HCT116 (cell line): ENCODE data around the gene KRTAP1-3. TPM values are rescaled to one million over a fixed set of nuclear protein-coding genes. Genes with fewer than 3 reads are reported as not detected.

Source experiments
- ATAC-seq: fragments of 200-7000 bp; cut with Tn5 transposase; 2 replicates; pipeline ENCODE4 v1.9.1; 2020; ENCODE audit warnings: mild to moderate bottlenecking, moderate library complexity
- BruUV-seq: library from RNA; stranded (reverse); fragments of 400-500 nt; replicated peaks from 2 replicates; lab custom pipeline; 2021; lab: Mats Ljungman, UMichigan
- CTCF ChIA-PET: fragments of 300-600 bp; sonication (Branson Sonifier 250); formaldehyde crosslinking; loops from one replicate; lab custom pipeline; 2021; ENCODE audit warnings: antibody characterized with exemption; lab: Charles Lee
- POLR2A ChIA-PET: fragments of 300-600, 350-600 bp; sonication (Branson Sonifier 250); formaldehyde crosslinking; loops from one replicate; lab custom pipeline; 2021; ENCODE audit warnings: antibody characterized with exemption; lab: Charles Lee
- RAD21 ChIA-PET, 2 experiments: fragments of 300-600 bp; sonication (Branson Sonifier 250); formaldehyde crosslinking; loops; one replicate each; lab custom pipeline; 2023; ENCODE audit warnings: low total read pairs in 2 of 2; ENCODE audit not compliant: uncharacterized antibody in 2 of 2, unreplicated experiment in 2 of 2, low non-redundant PET in 1 of 2; lab: Charles Lee
- DNase-seq: peaks from one replicate; pipeline ENCODE4 v3.0.0-alpha.2; 2010; ENCODE audit warnings: low read depth, low spot score
- H2AFZ ChIP-seq: fragments of 200-600 bp; shearing (Covaris generic), sonication (generic); 2 replicates; pipeline ENCODE4 v1.6.1; 2017; ENCODE audit warnings: low read depth, mixed run types, mixed read lengths, antibody characterized with exemption, low read length; ENCODE audit not compliant: poor library complexity, severe bottlenecking
- H3K27ac ChIP-seq: 2 replicates; pipeline ENCODE4 v1.5.1; 2012; ENCODE audit warnings: low read depth, low read length
- H3K27me3 ChIP-seq: fragments of 200-600 bp; sonication (generic); 2 replicates; pipeline ENCODE4 v1.6.1; 2016; ENCODE audit warnings: mixed run types, low read length, mixed read lengths; ENCODE audit not compliant: insufficient read depth
- H3K36me3 ChIP-seq, 2 experiments: fragments of 200-500 bp in 1 of 2; fragments of 200-600 bp in 1 of 2; sonication (Bioruptor generic) in 1 of 2; sonication (generic) in 1 of 2; 2 replicates each; pipeline versions ENCODE4 v1.5.1 to v1.6.1; 2014 to 2016; ENCODE audit warnings: low read length in 2 of 2, inconsistent platforms in 1 of 2, mixed read lengths in 1 of 2, mixed run types in 1 of 2; ENCODE audit not compliant: insufficient read depth in 2 of 2, control insufficient read depth in 1 of 2
- H3K4me1 ChIP-seq, 2 experiments: fragments of 200-600 bp in 1 of 2; sonication (generic) in 1 of 2; 2 replicates each; pipeline versions ENCODE4 v1.5.1 to v1.6.1; 2012 to 2017; ENCODE audit warnings: low read length in 2 of 2, inconsistent platforms in 1 of 2, mild to moderate bottlenecking in 1 of 2, mixed read lengths in 1 of 2, mixed run types in 1 of 2, moderate library complexity in 1 of 2; ENCODE audit not compliant: insufficient read depth in 2 of 2, control insufficient read depth in 1 of 2
- H3K4me2 ChIP-seq: fragments of 200-600 bp; sonication (generic); 2 replicates; pipeline ENCODE4 v1.6.1; 2017; ENCODE audit warnings: mixed run types, low read length, mixed read lengths
- H3K4me3 ChIP-seq, 2 experiments: fragments of 200-600 bp in 1 of 2; sonication (generic) in 1 of 2; replicated peaks in 1 of 2; 2 replicates each; pipeline ENCODE4 v1.5.1; 2011 to 2016; ENCODE audit warnings: low read length in 2 of 2, control low read depth in 1 of 2, low read depth in 1 of 2, mild to moderate bottlenecking in 1 of 2, mixed read lengths in 1 of 2, mixed run types in 1 of 2
- H3K79me2 ChIP-seq: fragments of 200-600 bp; sonication (generic); 2 replicates; pipeline ENCODE4 v1.6.1; 2017; ENCODE audit warnings: mild to moderate bottlenecking, mixed run types, low read length, moderate library complexity, mixed read lengths; ENCODE audit not compliant: insufficient read depth
- H3K9ac ChIP-seq: fragments of 200-600 bp; sonication (generic); 2 replicates; pipeline ENCODE4 v1.6.1; 2016; ENCODE audit warnings: low read length, mixed read lengths
- H3K9me2 ChIP-seq: fragments of 200-600 bp; sonication (generic), shearing (Covaris generic); 2 replicates; pipeline ENCODE4 v1.6.1; 2017; ENCODE audit warnings: mixed run types, mild to moderate bottlenecking, moderate library complexity; ENCODE audit not compliant: insufficient read depth
- H3K9me3 ChIP-seq, 2 experiments: fragments of 200-500 bp in 1 of 2; fragments of 200-600 bp in 1 of 2; sonication (Bioruptor generic) in 1 of 2; sonication (generic) in 1 of 2; 2 replicates each; pipeline ENCODE4 v1.6.1; 2014 to 2017; ENCODE audit warnings: low read length in 2 of 2, mixed read lengths in 2 of 2, inconsistent platforms in 1 of 2, low read depth in 1 of 2, mild to moderate bottlenecking in 1 of 2, mixed run types in 1 of 2, moderate library complexity in 1 of 2; ENCODE audit not compliant: control insufficient read depth in 1 of 2, insufficient read depth in 1 of 2
- H4K20me1 ChIP-seq: fragments of 200-600 bp; sonication (generic), shearing (Covaris generic); 2 replicates; pipeline ENCODE4 v1.6.1; 2017; ENCODE audit warnings: mixed run types, mild to moderate bottlenecking, moderate library complexity; ENCODE audit not compliant: insufficient read depth
- CEBPB ChIP-seq: IDR thresholded peaks from 2 replicates; pipeline ENCODE4 v1.6.1; 2012; ENCODE audit warnings: low read depth
- EGR1 ChIP-seq: IDR thresholded peaks from 2 replicates; pipeline ENCODE4 v1.6.1; 2012; ENCODE audit warnings: low read depth
- ELF1 ChIP-seq: IDR thresholded peaks from 2 replicates; pipeline ENCODE4 v1.6.1; 2012; ENCODE audit warnings: low read depth, borderline replicate concordance
- EZH2 ChIP-seq: fragments of 200-600 bp; sonication (generic); IDR thresholded peaks from 2 replicates; pipeline ENCODE4 v1.6.1; 2017; ENCODE audit warnings: antibody characterized with exemption, mixed run types
- FOSL1 ChIP-seq: IDR thresholded peaks from 2 replicates; pipeline ENCODE4 v1.6.1; 2012; ENCODE audit warnings: low read depth
- JUND ChIP-seq: IDR thresholded peaks from 2 replicates; pipeline ENCODE4 v1.6.1; 2012
- POLR2A ChIP-seq: IDR thresholded peaks from 2 replicates; pipeline ENCODE4 v1.7.0; 2011; ENCODE audit warnings: borderline replicate concordance; ENCODE audit not compliant: insufficient read depth, insufficient read length; ENCODE audit errors: extremely low read depth
- SIN3A ChIP-seq: IDR thresholded peaks from 2 replicates; pipeline ENCODE4 v1.6.1; 2012; ENCODE audit warnings: low read depth
- SP1 ChIP-seq: IDR thresholded peaks from 2 replicates; pipeline ENCODE4 v1.6.1; 2012; ENCODE audit warnings: low read depth
- SRF ChIP-seq: IDR thresholded peaks from 2 replicates; pipeline ENCODE4 v1.6.1; 2012; ENCODE audit warnings: low read depth
- YY1 ChIP-seq: IDR thresholded peaks from 2 replicates; pipeline ENCODE4 v1.6.1; 2011; ENCODE audit warnings: low read length, low read depth, moderate library complexity, mild to moderate bottlenecking; ENCODE audit not compliant: insufficient replicate concordance; ENCODE audit errors: extremely low read depth
- ZFX ChIP-seq: fragments of 450-650 bp; IDR thresholded peaks from 2 replicates; pipeline ENCODE4 v1.6.1; 2017
- ZNF274 ChIP-seq: fragments of 200-500 bp; sonication (Bioruptor generic); IDR thresholded peaks from 2 replicates; pipeline ENCODE4 v1.6.1; 2014; ENCODE audit warnings: mild to moderate bottlenecking, low read depth, low read length, inconsistent platforms
- intact Hi-C: fragments of 100-400 bp; cut with micrococcal nuclease; formaldehyde crosslinking; loops from 2 replicates; pipeline ENCODE4 v1.10.0; 2022
- total RNA-seq: library from RNA; stranded (reverse); gene quantifications from one replicate; pipeline ENCODE4 v1.2.1, GENCODE V29; 2021; ENCODE audit not compliant: unreplicated experiment
- TF ChIP-seq, protein P1 (sequence below): IDR thresholded peaks from 2 replicates; pipeline ENCODE4 v1.6.1; 2011; ENCODE audit warnings: mild to moderate bottlenecking, low read length, moderate library complexity; ENCODE audit not compliant: insufficient replicate concordance; ENCODE audit errors: extremely low read depth
- TF ChIP-seq, protein P2 (sequence below), 3 experiments: fragments of 200-600 bp in 1 of 3; sonication (generic) in 1 of 3; IDR thresholded peaks in 2 of 3; conservative IDR thresholded peaks in 1 of 3; 2 replicates each; pipeline ENCODE4 v1.5.1; 2012 to 2017; ENCODE audit warnings: low read depth in 2 of 3, low read length in 2 of 3, antibody characterized with exemption in 1 of 3, borderline replicate concordance in 1 of 3, control low read depth in 1 of 3, mild to moderate bottlenecking in 1 of 3, mixed read lengths in 1 of 3, mixed run types in 1 of 3, moderate library complexity in 1 of 3; ENCODE audit not compliant: insufficient read depth in 1 of 3
- TF ChIP-seq, protein P3 (sequence below): IDR thresholded peaks from 2 replicates; pipeline ENCODE4 v1.6.1; 2012; ENCODE audit warnings: low read depth

The KRTAP1-3 gene
- total RNA-seq, 1 experiment from 2014 or later = not detected

DNA sequence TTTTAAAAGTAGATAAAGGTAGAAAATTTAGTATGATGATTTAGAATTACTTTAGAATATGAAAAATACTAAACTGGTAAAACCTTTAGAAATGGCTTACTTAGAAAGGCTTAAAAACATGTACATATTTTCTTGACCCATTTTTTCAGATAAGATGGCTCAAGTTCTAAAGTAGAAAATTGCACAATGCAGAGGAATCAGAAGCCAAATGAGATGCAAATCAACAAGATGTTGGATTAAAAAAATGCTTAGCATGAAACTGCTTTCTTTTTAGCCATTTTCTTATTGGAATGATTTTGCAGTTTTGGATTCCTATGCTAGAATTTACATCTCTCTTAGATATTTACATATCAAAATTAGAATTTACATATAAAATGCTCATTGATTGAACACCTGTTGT, 24.2 kb downstream of the KRTAP1-3 start:
- ChIA-PET CTCF (no interaction called here), POLR2A (no interaction called here), RAD21 (no interaction called here)
- Histone ChIP-seq H3K36me3 (no peaks in the 10 kb centered on the region), H3K79me2 (no peaks in the 10 kb centered on the region), H3K4me2 (no peak overlapping the region), H3K4me3 (no peak overlapping the region), H2AFZ (no peak overlapping the region), H3K27ac (no peak overlapping the region), H3K9me2 (no peaks in the 10 kb centered on the region), H4K20me1 (no peaks in the 10 kb centered on the region), H3K4me1 (peaks cover 0 to 6% of the 10 kb centered on the region in 2 experiments; a peak in 1 of 4 replicates), H3K27me3 (no peaks in the 10 kb centered on the region), H3K9me3 (no peaks in the 10 kb centered on the region), H3K9ac (no peak overlapping the region)
- no peak for DNase-seq
- no peak for ATAC-seq
- intact Hi-C loops = no loop called here
- no TSS peak for BruUV-seq
- TF ChIP-seq POLR2A (no peak), FOSL1 (no peak), SIN3A (no peak), SP1 (no peak), SRF (no peak), ZFX (no peak), CEBPB (no peak), ELF1 (no peak), JUND (no peak), ZNF274 (no peak), EZH2 (no peak), YY1 (no peak), EGR1 (no peak)
- TF ChIP-seq, protein P1, sequence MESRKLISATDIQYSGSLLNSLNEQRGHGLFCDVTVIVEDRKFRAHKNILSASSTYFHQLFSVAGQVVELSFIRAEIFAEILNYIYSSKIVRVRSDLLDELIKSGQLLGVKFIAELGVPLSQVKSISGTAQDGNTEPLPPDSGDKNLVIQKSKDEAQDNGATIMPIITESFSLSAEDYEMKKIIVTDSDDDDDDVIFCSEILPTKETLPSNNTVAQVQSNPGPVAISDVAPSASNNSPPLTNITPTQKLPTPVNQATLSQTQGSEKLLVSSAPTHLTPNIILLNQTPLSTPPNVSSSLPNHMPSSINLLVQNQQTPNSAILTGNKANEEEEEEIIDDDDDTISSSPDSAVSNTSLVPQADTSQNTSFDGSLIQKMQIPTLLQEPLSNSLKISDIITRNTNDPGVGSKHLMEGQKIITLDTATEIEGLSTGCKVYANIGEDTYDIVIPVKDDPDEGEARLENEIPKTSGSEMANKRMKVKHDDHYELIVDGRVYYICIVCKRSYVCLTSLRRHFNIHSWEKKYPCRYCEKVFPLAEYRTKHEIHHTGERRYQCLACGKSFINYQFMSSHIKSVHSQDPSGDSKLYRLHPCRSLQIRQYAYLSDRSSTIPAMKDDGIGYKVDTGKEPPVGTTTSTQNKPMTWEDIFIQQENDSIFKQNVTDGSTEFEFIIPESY = no peak
- TF ChIP-seq, protein P2, sequence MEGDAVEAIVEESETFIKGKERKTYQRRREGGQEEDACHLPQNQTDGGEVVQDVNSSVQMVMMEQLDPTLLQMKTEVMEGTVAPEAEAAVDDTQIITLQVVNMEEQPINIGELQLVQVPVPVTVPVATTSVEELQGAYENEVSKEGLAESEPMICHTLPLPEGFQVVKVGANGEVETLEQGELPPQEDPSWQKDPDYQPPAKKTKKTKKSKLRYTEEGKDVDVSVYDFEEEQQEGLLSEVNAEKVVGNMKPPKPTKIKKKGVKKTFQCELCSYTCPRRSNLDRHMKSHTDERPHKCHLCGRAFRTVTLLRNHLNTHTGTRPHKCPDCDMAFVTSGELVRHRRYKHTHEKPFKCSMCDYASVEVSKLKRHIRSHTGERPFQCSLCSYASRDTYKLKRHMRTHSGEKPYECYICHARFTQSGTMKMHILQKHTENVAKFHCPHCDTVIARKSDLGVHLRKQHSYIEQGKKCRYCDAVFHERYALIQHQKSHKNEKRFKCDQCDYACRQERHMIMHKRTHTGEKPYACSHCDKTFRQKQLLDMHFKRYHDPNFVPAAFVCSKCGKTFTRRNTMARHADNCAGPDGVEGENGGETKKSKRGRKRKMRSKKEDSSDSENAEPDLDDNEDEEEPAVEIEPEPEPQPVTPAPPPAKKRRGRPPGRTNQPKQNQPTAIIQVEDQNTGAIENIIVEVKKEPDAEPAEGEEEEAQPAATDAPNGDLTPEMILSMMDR (IDR thresholded peaks at IDR 0.05 in 2 of 3, conservative IDR thresholded peaks at IDR 0.05 in 1 of 3; ENCODE audit: borderline replicate concordance in 1 of 3, insufficient read depth in 1 of 3, low read depth in 2 of 3, low read length in 2 of 3) = no peak
- TF ChIP-seq, protein P3, sequence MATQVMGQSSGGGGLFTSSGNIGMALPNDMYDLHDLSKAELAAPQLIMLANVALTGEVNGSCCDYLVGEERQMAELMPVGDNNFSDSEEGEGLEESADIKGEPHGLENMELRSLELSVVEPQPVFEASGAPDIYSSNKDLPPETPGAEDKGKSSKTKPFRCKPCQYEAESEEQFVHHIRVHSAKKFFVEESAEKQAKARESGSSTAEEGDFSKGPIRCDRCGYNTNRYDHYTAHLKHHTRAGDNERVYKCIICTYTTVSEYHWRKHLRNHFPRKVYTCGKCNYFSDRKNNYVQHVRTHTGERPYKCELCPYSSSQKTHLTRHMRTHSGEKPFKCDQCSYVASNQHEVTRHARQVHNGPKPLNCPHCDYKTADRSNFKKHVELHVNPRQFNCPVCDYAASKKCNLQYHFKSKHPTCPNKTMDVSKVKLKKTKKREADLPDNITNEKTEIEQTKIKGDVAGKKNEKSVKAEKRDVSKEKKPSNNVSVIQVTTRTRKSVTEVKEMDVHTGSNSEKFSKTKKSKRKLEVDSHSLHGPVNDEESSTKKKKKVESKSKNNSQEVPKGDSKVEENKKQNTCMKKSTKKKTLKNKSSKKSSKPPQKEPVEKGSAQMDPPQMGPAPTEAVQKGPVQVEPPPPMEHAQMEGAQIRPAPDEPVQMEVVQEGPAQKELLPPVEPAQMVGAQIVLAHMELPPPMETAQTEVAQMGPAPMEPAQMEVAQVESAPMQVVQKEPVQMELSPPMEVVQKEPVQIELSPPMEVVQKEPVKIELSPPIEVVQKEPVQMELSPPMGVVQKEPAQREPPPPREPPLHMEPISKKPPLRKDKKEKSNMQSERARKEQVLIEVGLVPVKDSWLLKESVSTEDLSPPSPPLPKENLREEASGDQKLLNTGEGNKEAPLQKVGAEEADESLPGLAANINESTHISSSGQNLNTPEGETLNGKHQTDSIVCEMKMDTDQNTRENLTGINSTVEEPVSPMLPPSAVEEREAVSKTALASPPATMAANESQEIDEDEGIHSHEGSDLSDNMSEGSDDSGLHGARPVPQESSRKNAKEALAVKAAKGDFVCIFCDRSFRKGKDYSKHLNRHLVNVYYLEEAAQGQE = no peak
